GM12801 (cell line): ENCODE results near the gene SNPH.

Source experiments
- CTCF ChIP-seq: IDR thresholded peaks from one replicate; pipeline ENCODE4 v1.5.1; 2011; ENCODE audit warnings: control low read depth; ENCODE audit not compliant: insufficient read length; ENCODE audit errors: extremely low read depth

Gene SNPH

GRCh38 chr20:1331801-1332453 is 65.8 kb downstream of the SNPH start:
- no peak for TF ChIP-seq CTCF

GRCh38 chr20:1332749-1333300 is 66.7 kb downstream of the SNPH start:
- no peak for TF ChIP-seq CTCF

- no peak for TF ChIP-seq CTCF
Observed at GRCh38 chr20:1333462-1334369, 67.6 kb downstream of the SNPH start.

GRCh38 chr20:1334370-1334731 is 68.3 kb downstream of the SNPH start:
- TF ChIP-seq CTCF, result no peak

- TF ChIP-seq CTCF, result no peak
Observed at GRCh38 chr20:1334761-1335160, 68.7 kb downstream of the SNPH start.

- TF ChIP-seq CTCF, result no peak
Observed at GRCh38 chr20:1335961-1336698, 70.0 kb downstream of the SNPH start.
